ENCODE data around the gene PPP2R5C. TPM values are rescaled to one million over a fixed set of nuclear protein-coding genes. Genes with fewer than 3 reads are reported as not detected.

PPP2R5C gene
- total RNA-seq, 1 donor from 2014 or later: 125 TPM

- Mint-ChIP-seq H3K9me3 (no peaks in the 10 kb centered on the region), H3K27me3 (ENCODE audit: low read depth) (no peaks in the 10 kb centered on the region), H3K4me1 (peaks cover 3% of the 10 kb centered on the region), H3K36me3 (peaks cover 26% of the 10 kb centered on the region), H3K27ac (no peak overlapping the region), H3K4me3 (no peak overlapping the region)
- no peak for TF ChIP-seq CTCF (IDR thresholded peaks at IDR 0.05; ENCODE audit: unreplicated experiment)
- DNase-seq (ENCODE audit: low spot score in 2 of 2, unreplicated experiment in 2 of 2): no peak
These were observed 94.4 kb downstream of the PPP2R5C start for GRCh38 chr14:101855958-101856357.

GRCh38 chr14:101856536-101856935 is 95.0 kb downstream of the PPP2R5C start:
- Mint-ChIP-seq H3K36me3 (peaks cover 26% of the 10 kb centered on the region), H3K4me3 (no peak overlapping the region), H3K9me3 (no peaks in the 10 kb centered on the region), H3K4me1 (peaks cover 3% of the 10 kb centered on the region), H3K27ac (no peak overlapping the region), H3K27me3 (ENCODE audit: low read depth) (no peaks in the 10 kb centered on the region)
- TF ChIP-seq CTCF (IDR thresholded peaks at IDR 0.05; ENCODE audit: unreplicated experiment): no peak
- no peak for DNase-seq (ENCODE audit: low spot score in 2 of 2, unreplicated experiment in 2 of 2)

- Mint-ChIP-seq H3K36me3 (peaks cover 26% of the 10 kb centered on the region), H3K27me3 (ENCODE audit: low read depth) (no peaks in the 10 kb centered on the region), H3K9me3 (no peaks in the 10 kb centered on the region), H3K4me3 (no peak overlapping the region), H3K4me1 (peaks cover 3% of the 10 kb centered on the region), H3K27ac (no peak overlapping the region)
- no peak for DNase-seq (ENCODE audit: low spot score in 2 of 2, unreplicated experiment in 2 of 2)
- no peak for TF ChIP-seq CTCF (IDR thresholded peaks at IDR 0.05; ENCODE audit: unreplicated experiment)
These were observed 95.7 kb downstream of the PPP2R5C start for GRCh38 chr14:101857226-101857625.

- no peak overlapping the region for H3K4me3 Mint-ChIP-seq
These were observed 97.5 kb downstream of the PPP2R5C start for GRCh38 chr14:101858791-101859537.

GRCh38 chr14:101859538-101859902 is 98.0 kb downstream of the PPP2R5C start:
- no peak for TF ChIP-seq CTCF (IDR thresholded peaks at IDR 0.05; ENCODE audit: unreplicated experiment)
- H3K27me3 Mint-ChIP-seq (ENCODE audit: low read depth): no peaks in the 10 kb centered on the region
- DNase-seq (ENCODE audit: low spot score in 2 of 2, unreplicated experiment in 2 of 2): no peak
- H3K4me3 Mint-ChIP-seq: no peak overlapping the region
- H3K9me3 Mint-ChIP-seq: no peaks in the 10 kb centered on the region
- peaks cover 33% of the 10 kb centered on the region for H3K36me3 Mint-ChIP-seq
- no peak overlapping the region for H3K27ac Mint-ChIP-seq
- peaks cover under 1% of the 10 kb centered on the region for H3K4me1 Mint-ChIP-seq

More at GRCh38 chr14:101858791-101859537, 97.5 kb downstream of the PPP2R5C start:
- Mint-ChIP-seq H3K4me1 (peaks cover 3% of the 10 kb centered on the region), H3K27ac (no peak overlapping the region), H3K36me3 (peaks cover 28% of the 10 kb centered on the region), H3K27me3 (ENCODE audit: low read depth) (no peaks in the 10 kb centered on the region), H3K9me3 (no peaks in the 10 kb centered on the region)
- TF ChIP-seq CTCF (IDR thresholded peaks at IDR 0.05; ENCODE audit: unreplicated experiment): no peak
- DNase-seq (ENCODE audit: low spot score in 2 of 2, unreplicated experiment in 2 of 2): no peak
